AG04449 (cell line): ENCODE data around the gene LAMA5.

ENCODE experiments used
- CTCF ChIA-PET: fragments of 350-600 bp; formaldehyde crosslinking; extraction: SDS; loops from one replicate; lab custom pipeline; 2021; ENCODE audit warnings: antibody characterized with exemption; lab: Yijun Ruan, JAX
- POLR2A ChIA-PET: fragments of 400-600, 350-600 bp; formaldehyde crosslinking; extraction: SDS; loops from one replicate; lab custom pipeline; 2020; ENCODE audit warnings: antibody characterized with exemption, inconsistent platforms; lab: Yijun Ruan, JAX
- DNase-seq: peaks from one replicate; pipeline ENCODE4 v3.0.0-alpha.2; 2010; ENCODE audit warnings: low read depth, low spot score
- H3K4me3 ChIP-seq: 2 replicates; pipeline ENCODE4 v1.5.1; 2011; ENCODE audit warnings: low read depth, mild to moderate bottlenecking, control low read depth, low read length
- CTCF ChIP-seq: IDR thresholded peaks from one replicate; pipeline ENCODE4 v1.5.1; 2011; ENCODE audit warnings: mild to moderate bottlenecking, moderate library complexity, low read length, control low read depth, inconsistent platforms; ENCODE audit not compliant: insufficient read depth; ENCODE audit errors: missing control alignments

The LAMA5 gene

GRCh38 chr20:62313460-62314338 is 53.4 kb downstream of the LAMA5 start:
- ChIA-PET CTCF (no interaction called here), POLR2A (no interaction called here)

GRCh38 chr20:62313021-62313420 is 54.1 kb downstream of the LAMA5 start:
- no peak for TF ChIP-seq CTCF
- CTCF ChIA-PET: interaction anchor here (1.8 kb wide), 1 partner anchor 62 kb away, joined by 5 read pairs; no protein-coding TSS in a partner anchor
- no peak overlapping the region for H3K4me3 ChIP-seq
- DNase-seq: no peak
- POLR2A ChIA-PET: interaction anchor here (0.5 kb wide), 1 partner anchor 9 kb away, joined by 3 read pairs; no protein-coding TSS in a partner anchor

More at GRCh38 chr20:62313460-62314338, 53.4 kb downstream of the LAMA5 start:
- TF ChIP-seq CTCF: no peak
- H3K4me3 ChIP-seq: no peak overlapping the region
- DNase-seq: no peak

GRCh38 chr20:62312662-62312977 is 54.5 kb downstream of the LAMA5 start:
- CTCF ChIA-PET: interaction anchor here (1.8 kb wide), 1 partner anchor 63 kb away, joined by 5 read pairs; no protein-coding TSS in a partner anchor

GRCh38 chr20:62311832-62312661 is 55.1 kb downstream of the LAMA5 start:
- ChIA-PET CTCF (interaction anchor here (1.8 kb wide), 1 partner anchor 63 kb away, joined by 5 read pairs; no protein-coding TSS in a partner anchor), POLR2A (no interaction called here)
- no peak for DNase-seq
- no peak for TF ChIP-seq CTCF
- no peak overlapping the region for H3K4me3 ChIP-seq

More at GRCh38 chr20:62312662-62312977, 54.5 kb downstream of the LAMA5 start:
- H3K4me3 ChIP-seq: no peak overlapping the region
- DNase-seq: no peak
- POLR2A ChIA-PET: interaction anchor here (0.5 kb wide), 1 partner anchor 9 kb away, joined by 3 read pairs; no protein-coding TSS in a partner anchor
- no peak for TF ChIP-seq CTCF

GRCh38 chr20:62311150-62311549 is 56.0 kb downstream of the LAMA5 start:
- no peak for TF ChIP-seq CTCF
- H3K4me3 ChIP-seq: no peak overlapping the region
- ChIA-PET CTCF (interaction anchor here (1.5 to 1.8 kb wide), 2 partner anchors 9 to 64 kb away, joined by 4 to 5 read pairs; partner anchors contain the start of gene ADRM1), POLR2A (no interaction called here)
- no peak for DNase-seq

GRCh38 chr20:62310757-62311121 is 56.4 kb downstream of the LAMA5 start:
- ChIA-PET POLR2A (no interaction called here), CTCF (interaction anchor here (1.5 kb wide), 1 partner anchor 8 kb away, joined by 4 read pairs; the partner anchor contains the start of gene ADRM1)
- no peak for DNase-seq
- H3K4me3 ChIP-seq: no peak overlapping the region
- TF ChIP-seq CTCF: no peak
